ENCODE measurements around the gene GLMP.

GLMP gene

DNA sequence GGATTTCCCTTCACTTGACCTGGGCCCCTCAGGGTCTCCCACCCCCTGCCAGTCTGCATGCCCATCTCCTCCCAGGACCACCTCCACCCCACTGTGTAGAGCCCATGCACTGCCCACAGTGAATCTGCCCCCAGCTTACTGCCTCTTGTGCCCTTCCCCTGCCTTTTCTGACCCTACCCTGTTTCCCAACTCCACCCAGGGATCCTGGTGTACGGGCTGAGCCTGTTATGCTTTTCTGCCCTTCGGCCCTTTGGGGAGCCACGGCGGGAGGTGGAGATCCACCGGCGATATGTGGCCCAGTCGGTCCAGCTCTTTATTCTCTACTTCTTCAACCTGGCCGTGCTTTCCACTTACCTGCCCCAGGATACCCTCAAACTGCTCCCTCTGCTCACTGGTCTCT is 9.4 kb downstream of the GLMP start:
- no peak for DNase-seq (ENCODE audit: low spot score)

DNA sequence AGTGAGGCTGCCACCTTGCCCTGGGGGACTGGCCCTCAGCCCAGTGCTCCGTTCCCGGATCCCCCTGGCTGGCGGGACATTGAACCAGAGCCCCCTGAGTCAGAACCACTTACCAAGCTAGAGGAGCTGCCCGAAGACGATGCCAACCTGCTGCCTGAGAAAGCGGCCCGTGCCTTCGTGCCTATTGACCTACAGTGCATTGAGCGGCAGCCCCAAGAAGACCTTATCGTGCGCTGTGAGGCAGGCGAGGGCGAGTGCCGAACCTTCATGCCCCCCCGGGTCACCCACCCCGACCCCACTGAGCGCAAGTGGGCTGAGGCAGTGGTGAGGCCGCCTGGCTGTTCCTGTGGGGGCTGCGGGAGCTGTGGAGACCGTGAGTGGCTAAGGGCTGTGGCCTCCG is 10.0 kb downstream of the GLMP start:
- DNase-seq (ENCODE audit: low spot score): no peak

- DNase-seq (ENCODE audit: low spot score): no peak
Measured at GRCh38 chr1:156284757-156285156, 10.7 kb downstream of the GLMP start.

GRCh38 chr1:156284112-156284511 is 11.4 kb downstream of the GLMP start, which contains the start of gene TMEM79:
TMEM79 (plus strand) TSS chr1:156284325; CDS start chr1:156285227, 902 bp downstream.
- no peak for DNase-seq (ENCODE audit: low spot score)

DNA sequence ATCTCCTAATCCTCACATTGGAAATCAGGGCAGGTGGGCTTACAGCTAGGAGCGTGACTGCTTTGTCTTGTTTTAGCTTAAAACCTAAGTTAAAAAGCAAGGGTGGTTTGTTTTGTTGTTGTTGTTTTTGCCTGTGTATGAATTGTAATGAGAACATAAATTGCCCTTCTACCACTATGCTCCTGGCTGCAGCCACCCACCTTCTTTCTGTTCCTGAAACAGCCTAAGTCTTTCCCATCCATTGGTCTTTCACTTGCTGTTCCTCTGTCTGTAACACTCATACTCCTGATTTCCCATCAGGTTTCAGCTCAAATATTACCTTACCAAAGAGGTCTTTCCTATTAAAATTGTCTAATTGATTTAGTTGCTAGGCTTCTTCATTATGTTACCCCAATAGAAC is 12.0 kb downstream of the GLMP start:
- DNase-seq (ENCODE audit: low spot score): no peak

DNA sequence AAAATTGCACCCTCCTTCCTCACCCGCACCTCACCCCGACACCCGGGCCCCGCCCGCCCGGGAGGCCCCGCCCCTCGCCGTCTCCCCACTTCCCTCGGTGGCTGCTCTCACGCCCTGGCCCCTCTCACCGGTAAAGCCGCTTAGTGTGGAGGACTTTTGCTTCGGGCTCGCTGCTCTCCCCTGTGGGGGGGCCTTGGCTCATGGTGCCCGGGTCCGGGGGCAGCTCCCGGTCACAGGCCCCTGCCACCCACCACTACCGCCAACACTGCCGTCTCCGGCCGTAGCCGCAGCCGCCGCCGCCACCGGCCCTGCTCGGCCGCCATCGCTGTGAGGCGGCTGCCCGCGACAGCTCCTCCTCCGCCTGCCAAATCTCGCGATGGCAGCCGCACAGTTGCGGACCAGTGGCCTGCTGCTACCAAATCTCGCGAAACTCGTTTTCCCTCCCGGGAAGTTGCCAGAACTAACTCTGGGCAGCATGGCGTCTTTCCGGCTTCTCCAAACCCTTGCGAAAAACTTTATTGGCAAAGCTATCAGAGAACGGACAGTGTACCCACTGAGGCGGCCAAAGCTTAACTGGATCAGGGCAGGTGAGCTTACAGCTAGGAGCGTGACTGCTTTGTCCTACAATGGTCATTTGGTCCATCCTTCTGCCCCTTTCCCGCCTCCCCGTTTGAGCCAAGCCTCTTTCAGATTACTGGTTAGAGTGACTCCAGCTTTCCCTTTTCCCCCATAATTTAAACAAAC is 12.8 kb downstream of the GLMP start, which contains the start of gene SMG5:
Gene SMG5 (minus strand): TSS at position 347 of the 744 bp plus-strand sequence. CDS start 145 bp downstream, at position 202.
- DNase-seq (ENCODE audit: low spot score): peak; percentile 95

DNA sequence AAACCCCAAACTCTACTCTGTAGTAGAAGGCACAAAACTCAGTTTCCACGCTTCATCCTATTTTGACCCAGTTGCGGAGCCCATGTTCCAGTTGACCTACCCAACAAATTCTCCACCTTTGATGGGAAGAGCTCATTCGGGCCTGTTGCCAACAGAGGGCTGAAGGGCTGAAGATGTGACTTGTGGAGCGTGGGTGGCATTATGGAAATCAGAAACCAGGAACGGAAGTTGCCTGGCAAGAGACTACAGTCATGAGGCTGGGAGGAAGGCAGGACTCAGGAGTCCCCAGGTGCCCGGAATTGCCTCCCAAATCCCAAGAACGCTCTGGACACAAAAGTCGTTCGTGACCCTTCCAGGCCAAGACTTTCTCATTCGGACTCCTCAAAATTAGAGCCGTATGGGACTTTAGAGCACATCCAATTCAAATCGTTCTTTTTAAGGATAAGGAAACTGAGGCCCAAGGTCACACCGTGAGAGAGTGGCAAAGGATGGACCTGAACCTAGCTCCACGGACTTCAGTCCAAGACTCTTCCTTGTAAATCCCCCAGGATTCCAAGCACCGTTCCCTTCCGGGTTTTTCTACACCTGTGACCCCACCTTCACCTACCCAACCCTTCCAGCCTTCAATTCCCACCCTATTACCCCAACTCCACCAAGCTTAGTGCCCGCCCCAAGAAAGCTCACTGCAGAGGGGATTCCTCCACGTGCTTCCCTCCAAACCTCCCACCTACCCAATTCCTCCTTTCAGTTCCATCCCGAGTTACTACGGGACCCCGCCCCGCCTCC is 13.6 kb downstream of the GLMP start:
- DNase-seq (ENCODE audit: low spot score): no peak

DNA sequence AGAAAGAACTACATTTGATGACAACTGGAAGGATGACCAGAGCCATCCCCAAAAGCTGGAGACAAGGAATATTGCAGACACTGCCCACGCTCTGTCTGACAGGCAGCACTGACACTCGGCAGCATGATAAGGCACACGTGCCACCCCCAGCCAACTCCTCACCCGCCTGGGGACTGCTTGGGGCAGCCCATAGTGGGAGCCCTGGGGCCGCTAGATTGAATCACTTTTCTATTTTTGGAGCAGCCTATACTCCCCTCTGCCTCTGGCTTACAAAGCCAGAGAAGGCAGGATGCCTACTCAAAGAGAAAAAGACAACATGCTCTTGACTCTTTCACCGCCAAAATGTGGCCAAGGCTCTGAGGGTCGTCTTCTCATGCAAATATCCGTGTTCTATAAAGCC is 14.2 kb downstream of the GLMP start:
- DNase-seq (ENCODE audit: low spot score): no peak

- DNase-seq (ENCODE audit: low spot score): no peak
Measured at GRCh38 chr1:156279837-156280236, 15.6 kb downstream of the GLMP start.

DNA sequence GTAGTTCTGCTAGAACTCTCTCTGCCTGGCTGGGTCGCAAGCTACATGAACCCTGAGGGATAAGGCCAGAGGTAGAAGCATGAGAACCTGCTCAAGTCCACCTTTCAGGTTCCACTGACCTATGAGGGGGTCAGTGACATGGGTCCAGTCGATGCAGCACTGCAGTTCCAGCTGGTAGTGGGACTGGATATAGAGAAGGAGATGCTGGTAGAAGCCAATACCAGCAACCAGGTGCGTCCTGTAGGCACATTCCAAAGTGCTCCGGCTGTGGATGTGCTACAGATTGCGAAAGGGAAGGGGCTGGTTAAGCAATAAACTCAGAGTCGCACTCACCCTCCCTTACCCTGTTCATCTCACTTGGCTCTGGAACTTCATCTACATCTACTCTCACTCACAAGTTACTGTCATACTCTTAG is 18.5 kb downstream of the GLMP start:
- no peak for DNase-seq (ENCODE audit: low spot score)

DNA sequence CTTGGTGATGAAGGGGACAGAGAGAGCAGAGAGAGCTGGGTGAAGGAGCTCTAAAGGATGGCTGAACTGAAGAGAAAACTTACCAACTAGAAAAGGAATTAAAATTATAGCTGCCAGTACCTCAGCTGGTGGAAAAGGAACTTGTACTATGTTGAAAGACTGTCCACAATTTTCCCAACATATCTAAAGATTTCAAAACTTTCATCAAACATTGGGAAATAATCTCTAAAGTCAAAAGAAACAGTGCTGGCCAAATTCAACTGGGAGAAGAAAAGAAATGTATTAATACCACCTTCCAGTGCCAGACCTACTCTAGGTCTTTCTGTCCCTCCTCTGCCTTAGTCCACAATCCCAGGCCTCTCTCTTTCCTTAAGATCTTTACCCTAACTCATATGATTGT is 18.9 kb downstream of the GLMP start:
- no peak for DNase-seq (ENCODE audit: low spot score)

GRCh38 chr1:156270314-156270713 is 25.2 kb downstream of the GLMP start:
- no peak for DNase-seq (ENCODE audit: low spot score)

DNA sequence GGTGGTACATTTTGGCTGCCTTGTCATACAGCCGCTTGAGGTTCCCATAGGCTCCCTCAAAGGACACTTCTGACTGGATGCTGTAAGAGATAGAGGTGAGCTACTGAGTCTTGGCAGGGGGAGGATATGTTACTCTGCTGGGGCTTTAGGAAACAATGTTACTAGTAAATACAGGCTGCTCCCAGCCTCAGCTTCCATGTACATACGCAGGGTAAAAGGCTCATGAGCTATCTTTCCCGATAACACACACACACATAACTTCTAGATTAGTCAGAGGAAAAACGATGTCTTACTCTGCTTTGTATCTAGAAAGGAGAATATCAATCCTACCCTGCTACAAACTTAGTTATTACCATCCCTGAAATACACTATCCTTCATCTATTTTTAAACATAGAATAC is 27.1 kb downstream of the GLMP start:
- DNase-seq (ENCODE audit: low spot score): no peak

DNA sequence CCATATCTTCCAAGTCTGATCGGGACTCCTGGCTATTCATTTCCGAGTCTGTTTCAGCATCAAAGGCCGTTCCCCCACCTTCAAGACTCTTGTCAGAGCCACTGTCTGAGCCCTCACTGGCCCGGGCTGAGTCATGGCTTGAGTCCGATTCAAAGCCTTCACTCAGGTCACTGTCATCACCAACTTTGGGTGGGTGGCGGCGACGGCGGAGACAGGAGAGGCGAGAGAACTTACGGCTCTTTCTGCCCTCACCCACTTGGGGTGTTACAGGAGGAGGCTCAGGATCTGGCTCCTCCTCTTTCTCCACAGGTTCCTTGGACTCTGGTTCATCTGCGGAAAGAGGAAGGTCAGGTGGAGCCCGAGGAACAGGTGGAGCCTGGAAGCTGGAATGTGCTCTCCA is 29.4 kb downstream of the GLMP start:
- no peak for DNase-seq (ENCODE audit: low spot score)

DNA sequence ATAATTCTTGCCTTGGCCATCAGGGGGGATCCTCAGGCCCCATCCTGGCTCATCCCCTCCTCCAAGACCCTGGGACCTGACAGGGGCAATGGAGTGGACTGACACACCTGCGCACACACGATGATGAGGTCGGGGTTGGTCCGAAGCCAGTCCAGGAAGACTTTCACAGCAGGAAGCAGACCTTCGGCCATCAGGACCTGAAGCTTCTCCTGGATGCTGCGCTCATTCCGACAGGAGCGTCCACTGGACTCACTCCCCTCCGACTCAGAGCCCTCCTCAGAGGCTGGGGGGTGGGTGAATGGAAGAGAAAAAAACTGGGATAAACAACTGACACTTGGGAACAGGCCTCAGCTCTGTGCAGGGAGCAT is 32.2 kb downstream of the GLMP start:
- no peak for DNase-seq (ENCODE audit: low spot score)

- DNase-seq (ENCODE audit: low spot score): no peak
Measured at GRCh38 chr1:156262461-156263287, 32.8 kb downstream of the GLMP start.

- DNase-seq (ENCODE audit: low spot score): no peak
Measured at GRCh38 chr1:156260896-156261295, 34.6 kb downstream of the GLMP start.

DNA sequence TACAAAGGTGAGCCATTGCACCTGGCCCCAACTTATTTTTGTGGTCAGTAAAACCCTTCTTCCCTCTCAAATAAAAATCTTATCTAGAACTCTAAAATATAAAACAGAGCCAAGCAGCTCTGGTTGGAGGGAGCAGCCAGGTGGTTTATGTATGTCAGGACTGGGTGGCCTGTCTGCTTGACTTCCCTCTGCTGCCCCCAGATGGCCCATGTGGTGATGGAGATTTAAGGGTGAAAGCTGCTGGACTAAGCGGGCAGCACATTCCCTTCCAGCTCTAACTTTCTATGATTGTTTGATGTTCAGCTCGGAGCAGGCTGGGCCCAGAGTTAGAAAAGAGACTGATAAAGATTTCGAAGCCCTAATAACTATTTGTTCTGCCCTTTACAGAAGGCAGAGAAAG is 35.7 kb downstream of the GLMP start:
- no peak for DNase-seq (ENCODE audit: low spot score)

DNA sequence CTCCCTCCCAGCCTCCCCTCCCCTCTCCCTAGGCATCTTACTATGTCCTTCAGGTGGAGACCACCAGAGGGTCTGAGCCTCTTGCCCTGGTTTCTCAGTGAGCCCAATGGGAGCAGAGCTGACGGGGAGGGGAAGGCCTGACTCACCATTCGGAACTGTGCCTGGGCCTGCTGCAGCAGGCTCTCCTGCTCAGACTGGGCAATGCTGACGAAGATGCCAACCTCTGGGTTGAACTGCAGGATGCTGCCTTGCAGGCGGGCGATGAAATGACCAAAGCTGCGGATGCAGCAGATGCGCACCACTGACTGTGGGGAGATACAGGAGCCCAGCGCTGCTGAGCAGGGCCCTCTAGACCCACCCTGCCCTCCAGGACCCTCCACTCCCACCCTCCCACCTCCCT is 36.6 kb downstream of the GLMP start:
- DNase-seq (ENCODE audit: low spot score): no peak

- DNase-seq (ENCODE audit: low spot score): no peak
Measured at GRCh38 chr1:156257711-156258110, 37.8 kb downstream of the GLMP start.

- no peak for DNase-seq (ENCODE audit: low spot score)
Measured at GRCh38 chr1:156253634-156254033, 41.8 kb downstream of the GLMP start.

GRCh38 chr1:156251527-156251926 is 44.0 kb downstream of the GLMP start:
- DNase-seq (ENCODE audit: low spot score): no peak

- DNase-seq (ENCODE audit: low spot score): no peak
Measured at GRCh38 chr1:156249593-156249992, 45.9 kb downstream of the GLMP start.
